HCT116 (cell line): ENCODE data around the gene RRBP1. TPM values are rescaled to one million over a fixed set of nuclear protein-coding genes. Genes with fewer than 3 reads are reported as not detected.

Source experiments
- CBX3 ChIP-seq: IDR thresholded peaks from 2 replicates; pipeline ENCODE4 v1.6.1; 2012; ENCODE audit warnings: low read depth
- JUND ChIP-seq: IDR thresholded peaks from 2 replicates; pipeline ENCODE4 v1.6.1; 2012
- POLR2AphosphoS5 ChIP-seq: IDR thresholded peaks from 2 replicates; pipeline ENCODE4 v1.6.1; 2011; ENCODE audit warnings: mild to moderate bottlenecking, low read depth, low read length, moderate library complexity
- SIN3A ChIP-seq: IDR thresholded peaks from 2 replicates; pipeline ENCODE4 v1.6.1; 2012; ENCODE audit warnings: low read depth
- SRF ChIP-seq: IDR thresholded peaks from 2 replicates; pipeline ENCODE4 v1.6.1; 2012; ENCODE audit warnings: low read depth
- YY1 ChIP-seq: IDR thresholded peaks from 2 replicates; pipeline ENCODE4 v1.6.1; 2011; ENCODE audit warnings: low read length, low read depth, moderate library complexity, mild to moderate bottlenecking; ENCODE audit not compliant: insufficient replicate concordance; ENCODE audit errors: extremely low read depth
- total RNA-seq: library from RNA; stranded (reverse); gene quantifications from one replicate; pipeline ENCODE4 v1.2.1, GENCODE V29; 2021; ENCODE audit not compliant: unreplicated experiment
- TF ChIP-seq, protein P1 (sequence below), 3 experiments: fragments of 200-600 bp in 1 of 3; sonication (generic) in 1 of 3; IDR thresholded peaks in 2 of 3; conservative IDR thresholded peaks in 1 of 3; 2 replicates each; pipeline ENCODE4 v1.5.1; 2012 to 2017; ENCODE audit warnings: low read depth in 2 of 3, low read length in 2 of 3, antibody characterized with exemption in 1 of 3, borderline replicate concordance in 1 of 3, control low read depth in 1 of 3, mild to moderate bottlenecking in 1 of 3, mixed read lengths in 1 of 3, mixed run types in 1 of 3, moderate library complexity in 1 of 3; ENCODE audit not compliant: insufficient read depth in 1 of 3
- TF ChIP-seq, protein P2 (sequence below): IDR thresholded peaks from 2 replicates; pipeline ENCODE4 v1.6.1; 2012; ENCODE audit warnings: low read depth

RRBP1 gene
- total RNA-seq, 1 experiment from 2014 or later, result 123 TPM

DNA sequence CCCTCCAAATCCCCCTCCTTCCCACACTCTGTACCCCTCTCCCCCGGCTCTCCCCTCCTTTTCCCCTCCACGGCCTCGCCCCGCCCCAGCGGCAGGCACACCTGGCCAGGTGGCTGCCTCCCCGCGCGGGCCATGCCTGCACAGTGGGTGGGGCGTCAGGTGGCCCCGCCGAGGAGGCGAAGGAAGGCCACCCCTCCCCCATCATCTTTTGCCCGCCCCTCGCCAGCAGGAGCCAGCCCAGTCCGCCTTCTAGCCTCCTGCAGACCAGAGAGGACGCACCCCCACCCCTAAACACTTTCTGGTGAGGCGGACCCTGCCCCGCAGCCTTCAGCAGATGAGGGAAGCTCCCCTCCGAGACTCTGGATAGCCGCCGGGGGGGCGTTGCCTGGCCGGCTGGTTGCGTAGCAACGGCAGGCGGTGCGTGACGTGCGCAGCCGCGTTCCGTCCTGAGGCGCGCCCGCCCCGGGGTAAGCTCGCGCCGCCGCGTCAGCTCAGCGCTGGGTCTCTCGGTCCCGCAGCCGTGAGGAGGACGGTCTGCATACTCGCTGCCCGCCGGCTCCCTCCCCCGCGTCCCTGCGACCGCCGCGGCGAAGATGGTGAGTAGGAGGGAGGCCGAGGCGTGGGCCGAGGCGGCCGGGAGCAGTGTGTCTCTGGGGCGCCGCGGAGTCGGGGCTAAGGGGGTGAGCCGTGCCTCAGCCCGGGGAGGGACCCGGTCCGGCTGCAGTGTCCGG lies 112.3 kb downstream of the RRBP1 start, which contains the start of gene DSTN (continued):
- TF ChIP-seq CBX3 (no peak), SRF (no peak), JUND (no peak), YY1 (no peak), SIN3A (peak; percentile 86; the same call in 1 of the 2 replicates), POLR2AphosphoS5 (peak; percentile 82)
- TF ChIP-seq, protein P1, sequence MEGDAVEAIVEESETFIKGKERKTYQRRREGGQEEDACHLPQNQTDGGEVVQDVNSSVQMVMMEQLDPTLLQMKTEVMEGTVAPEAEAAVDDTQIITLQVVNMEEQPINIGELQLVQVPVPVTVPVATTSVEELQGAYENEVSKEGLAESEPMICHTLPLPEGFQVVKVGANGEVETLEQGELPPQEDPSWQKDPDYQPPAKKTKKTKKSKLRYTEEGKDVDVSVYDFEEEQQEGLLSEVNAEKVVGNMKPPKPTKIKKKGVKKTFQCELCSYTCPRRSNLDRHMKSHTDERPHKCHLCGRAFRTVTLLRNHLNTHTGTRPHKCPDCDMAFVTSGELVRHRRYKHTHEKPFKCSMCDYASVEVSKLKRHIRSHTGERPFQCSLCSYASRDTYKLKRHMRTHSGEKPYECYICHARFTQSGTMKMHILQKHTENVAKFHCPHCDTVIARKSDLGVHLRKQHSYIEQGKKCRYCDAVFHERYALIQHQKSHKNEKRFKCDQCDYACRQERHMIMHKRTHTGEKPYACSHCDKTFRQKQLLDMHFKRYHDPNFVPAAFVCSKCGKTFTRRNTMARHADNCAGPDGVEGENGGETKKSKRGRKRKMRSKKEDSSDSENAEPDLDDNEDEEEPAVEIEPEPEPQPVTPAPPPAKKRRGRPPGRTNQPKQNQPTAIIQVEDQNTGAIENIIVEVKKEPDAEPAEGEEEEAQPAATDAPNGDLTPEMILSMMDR (IDR thresholded peaks at IDR 0.05 in 2 of 3, conservative IDR thresholded peaks at IDR 0.05 in 1 of 3; ENCODE audit: borderline replicate concordance in 1 of 3, insufficient read depth in 1 of 3, low read depth in 2 of 3, low read length in 2 of 3), result no peak
- TF ChIP-seq, protein P2, sequence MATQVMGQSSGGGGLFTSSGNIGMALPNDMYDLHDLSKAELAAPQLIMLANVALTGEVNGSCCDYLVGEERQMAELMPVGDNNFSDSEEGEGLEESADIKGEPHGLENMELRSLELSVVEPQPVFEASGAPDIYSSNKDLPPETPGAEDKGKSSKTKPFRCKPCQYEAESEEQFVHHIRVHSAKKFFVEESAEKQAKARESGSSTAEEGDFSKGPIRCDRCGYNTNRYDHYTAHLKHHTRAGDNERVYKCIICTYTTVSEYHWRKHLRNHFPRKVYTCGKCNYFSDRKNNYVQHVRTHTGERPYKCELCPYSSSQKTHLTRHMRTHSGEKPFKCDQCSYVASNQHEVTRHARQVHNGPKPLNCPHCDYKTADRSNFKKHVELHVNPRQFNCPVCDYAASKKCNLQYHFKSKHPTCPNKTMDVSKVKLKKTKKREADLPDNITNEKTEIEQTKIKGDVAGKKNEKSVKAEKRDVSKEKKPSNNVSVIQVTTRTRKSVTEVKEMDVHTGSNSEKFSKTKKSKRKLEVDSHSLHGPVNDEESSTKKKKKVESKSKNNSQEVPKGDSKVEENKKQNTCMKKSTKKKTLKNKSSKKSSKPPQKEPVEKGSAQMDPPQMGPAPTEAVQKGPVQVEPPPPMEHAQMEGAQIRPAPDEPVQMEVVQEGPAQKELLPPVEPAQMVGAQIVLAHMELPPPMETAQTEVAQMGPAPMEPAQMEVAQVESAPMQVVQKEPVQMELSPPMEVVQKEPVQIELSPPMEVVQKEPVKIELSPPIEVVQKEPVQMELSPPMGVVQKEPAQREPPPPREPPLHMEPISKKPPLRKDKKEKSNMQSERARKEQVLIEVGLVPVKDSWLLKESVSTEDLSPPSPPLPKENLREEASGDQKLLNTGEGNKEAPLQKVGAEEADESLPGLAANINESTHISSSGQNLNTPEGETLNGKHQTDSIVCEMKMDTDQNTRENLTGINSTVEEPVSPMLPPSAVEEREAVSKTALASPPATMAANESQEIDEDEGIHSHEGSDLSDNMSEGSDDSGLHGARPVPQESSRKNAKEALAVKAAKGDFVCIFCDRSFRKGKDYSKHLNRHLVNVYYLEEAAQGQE, result no peak
- TF ChIP-seq, all 23 proteins: peak for 6
